CD4-positive, alpha-beta T cell treated with Interleukin-17A for 1 hour (primary cell): ENCODE results near the gene RASEF.

Source experiments
- DNase-seq: peaks from one replicate; pipeline ENCODE4 v3.0.0-alpha.2; 2020

RASEF gene

DNA sequence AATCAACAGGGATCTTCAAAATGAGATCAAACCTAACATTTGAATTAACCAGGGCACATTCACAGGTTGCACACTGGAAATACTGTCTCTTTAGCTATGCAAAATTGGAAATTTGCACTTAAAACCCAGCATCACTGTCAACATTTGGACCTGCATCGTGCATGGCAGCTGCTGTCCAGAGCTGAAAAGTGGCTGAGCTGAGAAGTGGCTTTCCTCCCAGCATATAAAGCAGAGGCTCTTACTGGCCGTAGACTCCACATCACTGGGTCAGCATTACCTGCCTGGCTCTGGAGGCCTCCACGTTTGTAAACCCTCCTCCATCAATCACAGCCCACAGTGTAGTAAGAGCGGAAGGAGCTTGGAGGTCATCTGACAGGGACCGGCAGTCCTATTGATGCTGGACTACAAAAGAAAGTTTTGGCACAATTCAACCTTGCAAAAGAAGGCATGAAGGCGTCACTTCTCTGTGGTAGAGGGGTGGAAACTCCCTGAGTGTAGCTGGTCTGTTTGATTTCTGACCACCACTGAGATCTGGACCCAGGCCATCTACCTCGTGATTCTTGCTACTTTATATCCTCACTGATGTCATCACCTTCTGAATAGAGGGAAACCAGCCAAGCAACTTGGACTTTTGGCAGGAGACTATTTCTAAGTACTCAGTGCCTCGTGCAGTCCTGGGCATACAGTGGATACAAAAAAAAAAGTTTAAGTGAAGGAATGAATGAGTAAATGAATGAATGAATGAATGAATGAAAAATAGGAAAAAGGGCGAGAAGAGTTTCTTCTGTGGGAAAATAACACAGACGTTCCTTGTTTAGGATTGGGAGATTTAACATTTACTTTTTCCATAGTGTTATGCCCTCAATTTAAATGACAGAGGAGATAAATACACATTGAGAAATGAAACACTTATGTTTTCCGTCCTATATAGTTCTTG, 14.8 kb downstream of the RASEF start:
- no peak for DNase-seq

DNA sequence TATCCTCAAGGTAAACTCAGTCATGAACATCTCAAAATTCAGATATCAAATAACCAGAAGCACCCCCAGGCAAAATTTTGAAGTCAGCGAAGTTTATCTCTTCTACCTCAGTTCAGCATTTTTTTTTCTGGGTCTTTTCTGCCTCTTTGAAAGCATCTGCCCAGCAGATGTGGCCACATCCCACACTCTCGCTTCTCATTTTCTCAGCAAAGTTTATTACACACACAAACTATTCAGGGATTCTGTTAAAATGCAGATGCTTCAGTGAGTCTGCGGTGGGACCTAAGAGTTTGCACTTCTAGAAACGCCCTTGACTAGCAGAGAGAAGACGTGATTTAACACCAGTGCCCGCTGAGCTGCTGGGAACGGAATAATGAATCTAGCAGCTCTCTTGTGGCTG, 19.3 kb downstream of the RASEF start:
- no peak for DNase-seq

DNA sequence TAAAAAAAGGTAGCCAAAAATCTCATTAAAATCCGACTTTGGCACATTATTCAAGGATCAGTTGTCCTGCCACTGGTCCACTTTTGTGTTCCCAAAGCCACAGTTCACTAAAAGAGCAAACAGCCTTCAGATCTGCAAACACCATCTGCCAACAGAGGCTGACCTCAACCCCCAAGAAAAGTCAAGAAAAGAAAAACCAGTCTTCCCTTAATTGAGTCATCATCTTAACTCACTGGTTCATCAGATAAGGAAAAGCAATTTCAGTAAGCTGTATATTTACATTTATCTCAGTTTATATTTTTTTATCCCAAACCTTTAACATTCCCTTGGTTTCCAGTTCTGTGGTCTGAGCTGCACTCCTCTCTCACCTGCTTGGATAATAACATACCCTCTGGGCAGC, 21.2 kb downstream of the RASEF start:
- no peak for DNase-seq

- DNase-seq, result no peak
Measured at GRCh38 chr9:83039303-83039702, 23.6 kb downstream of the RASEF start.

GRCh38 chr9:83036043-83036442, 26.9 kb downstream of the RASEF start:
- no peak for DNase-seq

DNA sequence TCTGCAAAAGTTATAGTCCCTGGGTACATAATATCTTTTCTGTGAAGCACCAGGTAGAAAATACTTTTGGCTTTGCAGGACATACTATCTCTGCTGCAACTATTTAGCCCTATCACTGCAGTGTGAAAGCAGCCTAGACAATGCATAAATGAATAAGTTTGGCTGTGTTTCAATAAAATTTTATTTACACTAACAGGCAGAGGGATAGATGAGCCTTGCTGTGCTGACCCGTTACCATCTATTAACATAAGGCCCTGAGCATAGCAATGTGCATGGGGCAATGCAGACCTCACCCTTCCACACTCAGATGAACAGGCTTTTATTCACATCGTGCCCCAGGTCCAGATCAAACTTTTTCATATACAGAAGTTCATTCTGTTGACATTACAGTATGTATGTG, 27.8 kb downstream of the RASEF start:
- no peak for DNase-seq

DNA sequence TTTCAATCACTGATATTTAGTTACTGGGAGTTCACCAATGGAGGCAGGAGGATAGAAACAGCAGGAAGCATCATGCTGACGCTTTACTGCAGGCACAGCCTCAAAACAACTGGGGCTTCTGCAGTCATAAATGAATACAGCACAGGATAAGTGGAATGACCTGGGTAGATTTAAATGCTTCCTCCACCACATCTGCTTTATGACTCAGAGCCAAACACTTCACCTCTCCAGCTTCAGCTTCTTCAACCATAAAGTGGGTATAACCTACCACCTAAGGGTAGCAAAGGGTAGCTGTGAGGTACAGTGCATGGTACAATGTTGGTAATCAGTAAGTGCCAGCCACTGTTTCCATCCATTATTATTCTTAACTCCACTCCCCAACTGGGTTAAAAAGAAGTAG, 28.4 kb downstream of the RASEF start:
- no peak for DNase-seq

DNA sequence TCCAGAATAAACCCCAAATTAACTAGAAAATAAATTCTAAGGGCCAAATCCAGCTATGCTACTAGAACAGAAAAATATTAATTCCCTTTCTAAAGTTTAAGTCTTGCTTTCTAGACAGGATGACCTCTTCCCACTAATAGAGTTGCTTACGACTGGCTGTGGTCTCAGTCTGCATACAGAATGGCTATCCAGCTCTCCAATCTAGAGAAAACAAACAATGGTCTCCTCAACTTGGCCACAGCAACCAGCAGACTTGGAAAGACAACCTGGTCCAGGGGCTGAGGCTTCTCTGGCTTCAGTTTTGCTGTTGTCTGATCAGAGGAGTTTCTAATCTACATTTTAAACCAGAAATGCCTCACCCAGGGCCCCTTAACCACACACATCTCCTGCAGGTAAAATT, 28.9 kb downstream of the RASEF start:
- DNase-seq, result no peak

DNA sequence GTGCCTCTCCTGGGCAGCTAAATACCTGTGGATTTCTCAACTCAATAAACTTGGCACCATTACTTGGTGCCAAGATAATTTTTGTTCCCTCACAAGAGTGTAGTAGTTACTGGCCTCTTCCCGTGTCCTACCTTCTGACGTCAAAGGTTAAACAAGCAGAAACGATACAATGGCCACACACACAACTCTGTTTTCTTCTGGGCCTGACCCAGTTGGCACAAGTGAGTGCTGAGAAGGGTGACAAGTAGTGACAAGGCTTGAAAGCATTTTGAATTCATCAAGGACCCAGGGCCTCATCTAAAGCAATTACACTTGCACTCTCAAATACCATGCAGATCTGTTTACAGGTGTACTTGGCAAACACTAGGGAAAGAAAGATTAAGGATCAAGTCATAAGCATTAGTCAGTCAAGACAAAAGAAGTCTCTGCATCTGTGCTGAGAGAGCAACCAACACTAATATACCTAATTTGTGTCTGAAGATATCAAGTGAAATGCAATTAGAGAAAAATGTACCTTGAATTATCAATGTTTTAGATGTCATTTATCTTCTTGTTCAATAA, 30.8 kb downstream of the RASEF start:
- DNase-seq, result no peak

DNA sequence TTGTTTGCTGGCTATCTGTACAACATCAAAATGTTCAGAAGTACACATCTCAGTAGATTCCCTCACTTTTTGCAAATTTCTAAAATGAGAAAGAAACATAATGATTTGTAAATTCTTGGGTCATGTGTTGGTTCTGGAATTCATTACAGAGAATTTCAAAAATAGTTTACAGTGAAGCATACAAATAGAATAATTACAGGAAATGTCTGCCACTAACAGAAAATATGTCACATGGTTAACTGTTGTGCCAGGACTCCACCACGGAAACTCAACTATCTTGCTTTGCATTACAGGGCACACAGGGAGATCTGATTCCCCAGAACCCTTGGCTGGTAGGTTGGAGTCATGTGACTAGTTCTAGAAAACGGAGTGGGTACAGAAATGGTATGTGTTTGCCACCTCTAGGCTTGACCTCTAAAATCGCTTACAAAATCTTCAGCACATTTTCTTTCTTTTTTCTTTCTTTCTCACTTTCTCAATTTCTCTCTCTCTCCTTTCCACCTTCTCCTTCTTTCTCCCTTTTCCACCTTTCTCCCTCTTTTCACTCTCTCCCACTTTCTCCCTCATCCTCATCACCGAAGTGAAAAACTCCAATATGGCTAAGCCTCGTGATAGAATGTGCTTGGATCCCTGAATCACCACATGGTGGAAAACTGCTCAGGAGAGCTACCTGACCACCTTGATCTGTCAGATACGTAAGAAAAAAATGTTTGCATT, 32.4 kb downstream of the RASEF start:
- no peak for DNase-seq

GRCh38 chr9:83029531-83030137, 33.3 kb downstream of the RASEF start:
- no peak for DNase-seq

DNA sequence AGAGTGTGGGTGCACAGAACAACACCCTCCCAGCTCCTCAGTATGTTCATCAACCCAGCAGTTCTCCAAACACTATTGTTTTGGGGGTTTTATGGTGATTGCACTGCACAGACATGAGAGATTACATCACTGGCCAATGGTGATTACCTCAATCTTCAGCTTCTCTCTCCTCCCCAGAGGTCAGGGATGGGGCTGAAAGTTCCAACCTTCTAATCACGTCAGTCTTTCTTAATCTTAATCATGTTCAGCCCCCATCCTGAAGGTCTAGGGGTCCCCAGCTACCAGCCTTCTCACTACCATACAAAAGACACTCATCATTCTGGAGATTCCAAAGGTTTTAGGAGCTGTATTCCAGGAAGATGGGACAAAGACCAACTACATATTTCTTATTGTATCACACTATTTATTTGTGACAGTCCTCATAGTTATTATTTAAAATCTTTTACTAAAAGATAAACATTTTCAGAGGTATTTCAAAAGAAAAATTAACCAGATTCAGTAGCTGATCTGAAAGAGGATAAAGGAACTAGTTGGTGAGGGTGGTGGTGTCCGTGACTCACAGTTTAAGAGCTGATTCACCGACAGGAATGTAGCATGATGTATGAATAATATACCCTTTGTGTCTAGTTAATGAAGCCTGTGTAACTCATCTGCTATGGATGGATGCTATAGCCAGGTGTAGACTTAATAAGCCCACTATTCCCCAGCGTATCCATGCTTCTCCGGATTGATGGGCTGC, 35.6 kb downstream of the RASEF start:
- DNase-seq, result no peak

GRCh38 chr9:83024506-83025125, 38.3 kb downstream of the RASEF start:
- no peak for DNase-seq

DNA sequence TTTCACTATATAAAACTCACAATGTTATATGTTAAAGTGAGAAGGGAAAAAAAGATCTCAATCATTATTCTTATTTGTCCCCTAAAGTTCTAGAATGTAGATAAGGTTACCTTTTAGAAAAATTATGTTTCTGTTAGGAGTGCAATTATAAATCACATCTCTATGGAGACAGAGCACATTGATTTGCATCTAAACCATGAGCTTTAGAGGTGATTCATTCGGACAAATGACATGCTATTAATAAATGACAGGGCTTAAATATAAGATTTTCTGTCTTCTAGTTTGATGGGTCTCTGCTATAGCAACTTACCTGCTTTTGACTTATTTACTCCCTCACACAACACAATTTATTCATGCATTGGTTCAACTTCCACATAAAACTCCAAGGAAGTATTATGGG, 39.8 kb downstream of the RASEF start:
- no peak for DNase-seq

- DNase-seq, result no peak
Measured at GRCh38 chr9:83020864-83021263, 42.1 kb downstream of the RASEF start.

DNA sequence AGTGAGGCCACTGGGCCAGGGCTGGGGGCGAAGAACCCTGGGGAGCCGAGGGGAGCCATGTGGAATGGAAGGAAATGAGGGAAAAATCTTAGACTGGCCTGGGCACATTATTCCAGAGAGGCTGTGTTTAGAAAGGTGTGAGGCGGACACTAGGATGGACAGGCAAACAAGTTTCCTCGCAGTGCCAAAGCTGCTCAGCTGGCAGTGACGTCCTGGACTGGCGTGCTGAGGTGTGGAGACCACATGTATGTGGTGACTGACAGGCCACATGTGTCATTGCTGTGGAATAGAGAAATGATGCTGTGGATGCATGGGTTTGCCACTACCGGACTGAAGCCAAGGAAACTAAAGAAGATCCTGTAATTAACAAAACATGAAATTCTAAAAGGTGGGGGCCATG, 42.6 kb downstream of the RASEF start:
- DNase-seq, result no peak

- DNase-seq, result no peak
Measured at GRCh38 chr9:83019246-83019645, 43.7 kb downstream of the RASEF start.

DNA sequence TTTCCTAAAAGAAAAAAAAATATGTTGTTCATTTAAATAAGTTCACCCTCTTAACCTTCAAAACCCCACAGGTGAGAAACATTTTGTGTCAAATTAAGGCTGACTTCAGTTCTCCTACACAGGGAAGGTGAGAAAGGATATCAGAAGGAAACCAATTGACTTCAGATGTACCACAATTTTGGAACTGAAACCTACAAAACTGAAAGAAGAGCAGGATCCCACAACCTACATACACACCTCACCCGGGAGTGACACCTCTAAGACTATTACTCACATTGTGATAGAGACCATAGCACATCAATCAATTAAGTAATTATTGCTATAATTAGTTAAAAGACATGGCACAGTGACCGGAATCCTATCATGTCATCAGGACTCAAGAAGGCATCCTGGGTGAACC, 47.0 kb downstream of the RASEF start:
- no peak for DNase-seq

DNA sequence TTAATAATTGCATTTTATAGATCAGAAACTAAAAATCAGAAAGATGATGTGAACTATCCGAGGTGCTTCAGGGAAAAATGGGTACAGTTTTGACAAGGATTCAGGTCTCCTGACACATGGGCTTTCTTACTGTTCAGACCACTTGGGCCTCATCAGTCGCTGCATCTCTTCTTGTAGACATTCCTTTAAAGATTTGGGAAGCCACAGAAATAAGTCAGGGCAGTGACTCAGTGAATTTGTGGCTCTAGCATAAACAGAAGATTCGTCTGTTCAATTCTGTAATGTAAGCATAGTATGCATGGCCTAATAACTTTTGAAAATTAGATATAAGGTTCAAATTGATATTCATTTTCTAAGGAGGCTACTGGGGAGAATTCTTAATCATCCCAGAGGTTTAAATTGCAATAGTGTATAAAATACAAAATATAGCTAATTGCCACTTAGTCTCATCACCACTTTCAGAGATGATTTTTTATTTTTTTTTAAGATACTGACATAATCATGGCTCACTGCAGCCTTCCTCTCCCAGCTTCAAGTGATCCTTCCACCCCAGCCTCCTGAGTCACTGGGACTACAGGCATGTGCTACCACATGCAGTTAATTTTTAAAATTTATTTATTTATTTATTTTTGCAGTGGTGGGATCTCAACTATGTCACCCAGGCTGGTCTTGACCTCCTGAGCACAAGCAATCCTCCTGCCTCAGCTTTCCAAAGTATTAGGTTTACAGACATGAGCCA, 48.9 kb downstream of the RASEF start:
- DNase-seq, result no peak

GRCh38 chr9:83012922-83013838, 49.8 kb downstream of the RASEF start:
- DNase-seq, result no peak
